ENCODE results near the gene VCL.
A peak's percentile ranks its signal among the peaks of the same experiment; 100 is the strongest.
"Not testable (repeated sequence)": the region's sequence is repeated elsewhere in the genome, so short reads cannot be mapped to it uniquely, and the experiment has no call there.

Gene VCL

GRCh38 chr10:74104996-74105395 is 107.1 kb downstream of the VCL start:
- DNase-seq (ENCODE audit: low read depth, low spot score) = no peak

GRCh38 chr10:74107391-74107790 is 109.5 kb downstream of the VCL start:
- DNase-seq (ENCODE audit: low read depth, low spot score) = no peak

GRCh38 chr10:74109452-74109851 is 111.5 kb downstream of the VCL start:
- DNase-seq (ENCODE audit: low read depth, low spot score) = no peak

DNA sequence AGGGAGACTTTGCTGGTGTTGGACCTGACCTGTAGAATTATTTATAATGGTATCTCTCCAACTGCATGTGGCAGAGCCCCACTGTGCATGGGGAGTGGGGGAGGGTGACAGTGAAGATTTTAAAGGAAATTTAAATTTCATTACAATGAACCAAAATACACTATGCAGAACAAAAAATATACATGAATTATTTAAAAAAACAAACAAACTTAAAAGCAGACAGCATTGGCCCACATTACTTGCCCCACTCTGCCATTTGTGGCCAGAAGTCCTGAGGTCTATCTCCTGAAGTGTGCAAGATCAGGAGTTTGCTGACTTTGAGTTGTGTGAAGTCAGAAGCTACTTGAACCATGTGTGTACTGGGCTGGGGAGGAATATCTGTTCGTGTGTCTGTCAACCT is 112.2 kb downstream of the VCL start:
- no peak for DNase-seq (ENCODE audit: low read depth, low spot score)

GRCh38 chr10:74111799-74112198 is 113.9 kb downstream of the VCL start:
- no peak for DNase-seq (ENCODE audit: low read depth, low spot score)

DNA sequence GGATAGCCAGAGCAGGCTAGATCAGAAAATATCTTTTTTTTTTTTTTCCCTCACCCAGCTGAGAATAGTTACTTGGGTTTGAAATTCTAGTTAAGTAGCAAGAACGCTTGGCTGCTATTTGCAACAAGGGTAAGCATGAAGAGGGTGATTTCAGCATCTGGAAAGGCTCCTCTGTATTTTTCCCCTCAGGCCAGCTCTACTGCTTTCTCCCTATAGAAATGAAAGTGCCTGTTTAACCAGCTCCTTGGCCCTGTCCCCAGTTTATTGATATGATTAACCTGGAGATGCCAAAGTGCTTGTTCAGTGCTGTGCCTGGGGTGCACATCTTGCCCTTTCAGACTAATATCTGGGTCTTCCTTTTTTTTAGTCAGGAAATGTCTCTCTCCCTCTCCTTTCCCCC is 115.6 kb downstream of the VCL start:
- no peak for DNase-seq (ENCODE audit: low read depth, low spot score)

DNA sequence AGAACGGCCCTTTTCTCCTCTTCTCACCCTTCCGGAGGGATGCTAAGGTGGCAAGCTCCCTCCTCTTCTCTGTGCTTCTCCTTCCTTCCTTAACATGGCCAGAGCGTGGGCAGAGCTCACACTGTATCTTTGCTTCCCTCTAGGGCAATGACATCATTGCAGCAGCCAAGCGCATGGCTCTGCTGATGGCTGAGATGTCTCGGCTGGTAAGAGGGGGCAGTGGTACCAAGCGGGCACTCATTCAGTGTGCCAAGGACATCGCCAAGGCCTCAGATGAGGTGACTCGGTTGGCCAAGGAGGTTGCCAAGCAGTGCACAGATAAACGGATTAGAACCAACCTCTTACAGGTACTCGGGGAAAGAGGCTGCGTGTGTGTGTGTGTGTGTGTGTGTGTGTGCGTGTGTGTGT is 116.1 kb downstream of the VCL start:
- DNase-seq (ENCODE audit: low read depth, low spot score) = no peak

DNA sequence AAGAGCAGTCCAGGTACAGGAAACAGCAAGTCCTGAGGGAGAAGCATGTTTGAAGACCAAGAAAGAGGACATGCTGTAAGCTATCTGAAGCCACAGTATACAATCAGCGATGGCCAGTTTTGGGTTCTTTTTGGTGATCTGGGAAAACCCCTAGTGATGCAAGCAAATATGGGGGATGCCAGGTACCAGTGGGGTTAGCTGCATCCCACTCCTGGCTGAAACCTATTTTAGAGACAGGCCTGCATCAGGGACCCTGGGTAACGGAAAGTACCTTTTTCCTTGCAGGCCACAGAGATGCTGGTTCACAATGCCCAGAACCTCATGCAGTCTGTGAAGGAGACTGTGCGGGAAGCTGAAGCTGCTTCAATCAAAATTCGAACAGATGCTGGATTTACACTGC is 119.8 kb downstream of the VCL start:
- no peak for DNase-seq (ENCODE audit: low read depth, low spot score)

DNA sequence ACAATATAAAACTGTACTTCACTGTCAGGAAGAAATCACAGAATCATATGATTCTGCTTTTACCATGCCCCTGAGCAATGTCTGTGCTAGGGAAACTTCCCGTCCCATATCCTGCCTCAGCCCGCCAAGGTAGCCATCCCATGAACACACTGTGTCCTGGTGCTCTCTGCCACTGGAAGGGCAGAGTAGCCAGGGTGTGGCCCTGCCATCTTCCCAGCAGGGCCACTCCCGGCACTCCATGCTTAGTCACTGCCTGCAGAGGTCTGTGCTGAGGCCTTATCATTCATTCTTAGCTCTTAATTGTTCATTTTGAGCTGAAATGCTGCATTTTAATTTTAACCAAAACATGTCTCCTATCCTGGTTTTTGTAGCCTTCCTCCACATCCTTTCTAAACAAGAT is 120.9 kb downstream of the VCL start:
- no peak for DNase-seq (ENCODE audit: low read depth, low spot score)

DNA sequence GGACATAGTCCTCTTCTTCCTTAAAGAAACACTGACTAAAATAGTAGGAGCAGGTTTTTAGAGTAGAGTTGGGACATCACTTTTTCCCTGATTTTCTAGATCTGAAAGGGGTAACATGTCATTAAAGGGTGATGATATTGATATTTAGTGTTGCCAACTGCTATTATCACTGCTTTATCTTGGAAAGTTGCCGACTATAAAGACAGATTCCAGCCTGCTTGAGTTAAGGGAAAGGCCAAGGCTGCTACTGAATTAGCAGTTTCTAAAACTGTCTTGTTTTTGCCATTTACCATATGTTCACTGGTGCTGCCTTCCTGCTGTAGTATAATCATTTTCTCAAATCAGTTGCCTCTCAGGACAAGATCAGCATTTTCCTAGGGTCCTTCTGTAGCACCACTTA is 123.0 kb downstream of the VCL start:
- no peak for DNase-seq (ENCODE audit: low read depth, low spot score)

DNA sequence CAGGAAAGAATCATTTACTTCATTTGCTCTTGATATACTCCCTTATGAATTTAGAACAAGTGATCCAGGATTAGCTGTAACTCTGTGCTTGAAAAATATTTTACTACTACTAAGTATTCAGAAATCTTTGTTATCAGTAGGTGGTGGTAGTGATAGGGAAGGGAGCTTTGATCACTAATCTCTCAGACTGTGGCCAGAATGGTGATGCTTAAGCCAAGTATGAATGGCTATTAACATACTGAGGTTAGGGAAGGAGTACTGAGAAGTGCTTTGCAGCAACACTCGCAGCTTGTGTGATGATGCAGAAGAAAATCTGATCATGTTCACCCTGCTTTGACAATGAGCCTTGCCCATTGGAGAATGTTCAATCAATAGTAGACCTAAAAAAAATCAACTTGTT is 123.5 kb downstream of the VCL start:
- no peak for DNase-seq (ENCODE audit: low read depth, low spot score)

GRCh38 chr10:74122060-74122459 is 124.1 kb downstream of the VCL start:
- no peak for DNase-seq (ENCODE audit: low read depth, low spot score)

- no peak for DNase-seq (ENCODE audit: low read depth, low spot score)
These were observed 125.2 kb downstream of the VCL start for GRCh38 chr10:74123081-74123480.

DNA sequence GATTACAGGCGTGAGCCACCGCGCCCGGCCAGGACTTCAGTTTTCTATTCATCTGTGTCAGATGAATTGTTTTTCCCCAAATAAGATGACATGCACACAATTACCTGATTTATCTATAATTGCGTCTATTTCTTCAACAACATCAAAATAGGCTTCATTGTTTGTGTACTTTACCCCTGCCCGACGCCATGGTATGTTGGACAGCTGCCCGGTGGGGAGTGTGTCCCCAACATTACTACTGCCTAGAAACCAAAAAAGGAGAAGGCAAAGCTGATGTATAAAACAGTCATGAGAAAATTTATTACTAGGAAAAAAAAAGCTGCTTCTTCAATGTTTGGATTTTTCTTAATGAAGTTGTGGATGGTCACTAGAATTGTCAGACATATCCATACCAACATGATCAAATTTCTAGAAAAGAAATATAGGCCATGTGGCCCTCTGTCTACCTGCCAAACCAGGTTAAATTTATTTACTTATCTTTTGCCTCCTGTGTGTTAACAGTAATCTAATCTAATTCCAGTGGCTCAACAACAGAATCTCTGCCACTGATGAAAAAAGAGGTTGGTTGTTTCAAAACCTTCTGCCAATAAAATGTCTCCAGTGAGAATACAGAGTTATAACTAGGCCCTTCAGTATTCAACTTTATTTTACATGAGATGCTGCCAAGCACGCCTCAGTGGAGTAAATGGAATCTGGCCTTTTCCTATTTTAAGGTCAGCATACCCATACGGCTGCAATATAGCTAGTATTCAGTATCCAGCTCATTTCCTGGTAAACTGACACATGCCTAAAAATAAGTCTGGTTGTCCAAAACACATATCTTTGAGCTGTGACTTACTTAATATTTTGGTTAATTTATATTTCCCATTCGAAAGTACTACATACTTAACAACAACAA is 136.3 kb downstream of the VCL start:
- no peak for DNase-seq (ENCODE audit: low read depth, low spot score)

GRCh38 chr10:74135452-74135851 is 137.5 kb downstream of the VCL start:
- DNase-seq (ENCODE audit: low read depth, low spot score) = no peak

DNA sequence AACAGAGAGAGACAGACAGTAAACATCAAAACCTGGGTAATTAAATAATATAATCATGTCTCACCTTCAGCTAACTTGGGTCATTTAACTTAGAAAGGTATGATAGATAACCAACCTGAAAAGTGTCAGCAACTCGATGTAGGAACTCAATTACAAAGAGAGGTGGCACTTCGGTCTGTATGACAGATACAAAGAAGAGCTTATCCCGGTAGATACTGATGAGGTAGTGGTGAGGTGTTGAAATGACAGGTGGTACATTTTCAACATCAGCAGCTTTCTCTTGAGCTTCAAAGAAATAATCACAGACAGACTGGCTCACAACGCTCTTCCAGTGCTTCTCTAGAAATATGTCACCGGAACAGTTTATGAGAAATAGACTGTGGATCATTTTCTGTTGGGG is 140.1 kb downstream of the VCL start:
- DNase-seq (ENCODE audit: low read depth, low spot score) = no peak

GRCh38 chr10:74138596-74138995 is 140.7 kb downstream of the VCL start:
- DNase-seq (ENCODE audit: low read depth, low spot score) = not testable (repeated sequence)

DNA sequence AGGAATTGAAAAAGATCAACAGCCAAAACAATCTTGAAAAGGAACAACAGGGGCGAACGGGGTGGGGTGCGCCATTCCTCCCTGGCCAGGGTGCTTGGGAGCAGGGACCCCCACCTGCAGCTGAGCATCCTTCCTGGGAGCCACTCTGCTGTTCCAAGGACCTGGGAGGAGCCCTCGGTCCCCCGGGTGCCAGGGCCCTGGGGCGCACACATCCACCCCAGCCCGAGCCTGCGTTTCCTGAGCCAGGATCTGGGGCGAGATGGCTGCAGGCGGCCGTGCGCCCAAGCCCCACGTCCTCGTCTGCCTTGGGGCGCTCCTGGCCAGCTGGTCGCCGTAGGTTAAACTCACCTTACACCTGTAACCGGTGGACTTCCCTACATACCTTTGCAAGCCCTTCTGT is 142.1 kb downstream of the VCL start:
- no peak for DNase-seq (ENCODE audit: low read depth, low spot score)

DNA sequence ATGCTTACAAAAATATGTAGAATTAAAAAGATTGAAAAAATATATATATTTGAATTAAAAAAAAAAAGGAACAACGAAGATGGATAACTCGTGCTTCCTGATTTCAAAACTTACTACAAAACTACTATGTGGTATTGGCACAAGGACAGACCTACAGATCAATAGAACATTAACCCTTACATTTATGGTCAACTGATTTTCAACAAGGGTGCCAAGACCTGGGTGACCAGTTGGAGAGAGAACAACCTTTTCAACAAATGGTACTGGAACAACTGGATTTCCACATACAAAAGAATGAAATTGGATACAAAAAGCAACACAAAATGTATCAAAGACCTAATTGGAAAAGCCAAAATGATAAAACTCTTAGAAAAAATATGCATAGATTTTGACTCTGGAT is 142.6 kb downstream of the VCL start:
- no peak for DNase-seq (ENCODE audit: low read depth, low spot score)

DNA sequence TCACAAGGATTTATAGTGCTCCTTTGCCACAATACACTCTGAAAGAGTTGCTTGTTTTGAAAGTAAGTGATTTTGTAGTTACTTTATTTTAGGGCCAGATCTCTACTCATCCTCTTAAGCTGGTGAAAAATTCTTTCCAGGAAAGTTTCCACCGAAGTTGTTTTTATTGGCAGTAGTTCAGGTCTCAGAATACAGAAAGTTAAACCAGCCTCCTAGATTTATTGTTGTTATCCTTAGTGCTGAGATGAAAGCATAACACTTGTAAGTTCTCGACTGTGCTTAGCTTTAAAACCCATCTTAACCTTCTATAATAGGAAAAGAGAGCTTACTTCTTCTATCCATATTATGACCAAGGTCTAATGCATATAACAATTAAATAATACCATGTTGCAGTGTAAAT is 147.2 kb downstream of the VCL start:
- DNase-seq (ENCODE audit: low read depth, low spot score) = no peak

DNA sequence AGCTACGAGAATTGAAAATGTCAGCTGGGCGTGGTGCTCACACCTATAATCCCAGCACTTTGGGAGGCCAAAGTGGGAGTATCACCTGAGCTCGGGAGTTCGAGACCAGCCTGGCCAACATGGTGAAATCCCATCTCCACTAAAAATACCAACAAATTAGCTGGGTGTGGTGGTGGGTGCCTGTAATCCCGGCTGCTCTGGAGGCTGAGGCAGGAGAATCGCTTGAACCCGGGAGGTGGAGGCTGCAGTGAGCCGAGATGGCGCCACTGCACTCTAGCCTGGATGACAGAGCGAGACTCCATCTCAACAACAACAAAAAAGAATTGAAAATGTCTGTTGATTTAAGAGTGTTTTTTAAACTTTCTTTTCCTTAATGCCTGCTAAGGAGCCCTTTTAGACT is 149.1 kb downstream of the VCL start:
- DNase-seq (ENCODE audit: low read depth, low spot score) = not testable (repeated sequence)

- DNase-seq (ENCODE audit: low read depth, low spot score) = peak; percentile 66
These were observed 152.5 kb downstream of the VCL start, which contains the start of gene AP3M1 for GRCh38 chr10:74150204-74150989. Gene AP3M1, minus strand, starts transcription at chr10:74150828. Its CDS starts 12,449 bp downstream, at chr10:74138379.

Measured in activated CD4-positive, CD25-positive, alpha-beta regulatory T cell treated with anti-CD3 and anti-CD28 coated beads, Interleukin-2, amount 50 U/mL, for 16 hours (primary cell).